ENCODE data around the gene TMC1.

DNA sequence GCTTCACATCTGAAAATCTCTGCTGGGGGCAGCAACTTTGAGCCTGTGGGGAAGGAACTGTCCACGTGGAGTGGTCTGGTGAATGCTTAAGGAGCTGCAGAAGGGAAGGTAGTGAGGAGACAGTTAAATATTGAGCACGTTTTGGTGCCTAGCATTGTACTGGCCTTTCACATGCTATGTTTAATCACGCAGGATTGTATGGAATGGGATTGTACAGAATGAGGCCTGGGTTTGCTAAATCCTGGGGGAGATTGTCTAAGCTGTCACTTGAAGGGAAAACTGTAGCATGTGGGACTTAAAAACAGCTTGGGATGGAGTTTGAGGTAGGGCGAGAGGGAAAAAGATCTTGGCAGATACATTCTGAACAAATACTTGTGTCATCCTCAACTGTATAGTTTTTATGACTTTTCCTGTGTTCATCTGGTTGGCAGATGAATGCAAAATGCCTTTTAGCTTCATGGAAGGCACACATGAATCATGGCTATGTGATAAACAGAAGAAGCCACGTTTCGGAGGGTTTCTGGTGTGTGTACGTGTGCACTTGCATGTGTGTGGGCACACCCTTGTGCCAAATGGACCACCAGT, 106.6 kb downstream of the TMC1 start:
- TF ChIP-seq, protein P1, sequence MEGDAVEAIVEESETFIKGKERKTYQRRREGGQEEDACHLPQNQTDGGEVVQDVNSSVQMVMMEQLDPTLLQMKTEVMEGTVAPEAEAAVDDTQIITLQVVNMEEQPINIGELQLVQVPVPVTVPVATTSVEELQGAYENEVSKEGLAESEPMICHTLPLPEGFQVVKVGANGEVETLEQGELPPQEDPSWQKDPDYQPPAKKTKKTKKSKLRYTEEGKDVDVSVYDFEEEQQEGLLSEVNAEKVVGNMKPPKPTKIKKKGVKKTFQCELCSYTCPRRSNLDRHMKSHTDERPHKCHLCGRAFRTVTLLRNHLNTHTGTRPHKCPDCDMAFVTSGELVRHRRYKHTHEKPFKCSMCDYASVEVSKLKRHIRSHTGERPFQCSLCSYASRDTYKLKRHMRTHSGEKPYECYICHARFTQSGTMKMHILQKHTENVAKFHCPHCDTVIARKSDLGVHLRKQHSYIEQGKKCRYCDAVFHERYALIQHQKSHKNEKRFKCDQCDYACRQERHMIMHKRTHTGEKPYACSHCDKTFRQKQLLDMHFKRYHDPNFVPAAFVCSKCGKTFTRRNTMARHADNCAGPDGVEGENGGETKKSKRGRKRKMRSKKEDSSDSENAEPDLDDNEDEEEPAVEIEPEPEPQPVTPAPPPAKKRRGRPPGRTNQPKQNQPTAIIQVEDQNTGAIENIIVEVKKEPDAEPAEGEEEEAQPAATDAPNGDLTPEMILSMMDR (IDR thresholded peaks at IDR 0.05; ENCODE audit: borderline replicate concordance, extremely low read depth, low read length, poor library complexity, severe bottlenecking) = no peak
- no peak for TF ChIP-seq EZH2 (IDR thresholded peaks at IDR 0.05; ENCODE audit: borderline replicate concordance, low read depth, low read length, severe bottlenecking)
